WTC11 (cell line): ENCODE results near the gene ZCCHC24. TPM values are rescaled to one million over a fixed set of nuclear protein-coding genes. Genes with fewer than 3 reads are reported as not detected.

Experiments used
- ATAC-seq: fragments of 200-7000 bp; cut with Tn5 transposase; 2 replicates; pipeline ENCODE4 v1.10.0; 2021; ENCODE audit warnings: mild to moderate bottlenecking, moderate library complexity
- CTCF ChIA-PET: fragments of 300-600 bp; sonication (Branson Sonifier 250); formaldehyde crosslinking; loops from one replicate; lab custom pipeline; 2021; ENCODE audit warnings: antibody characterized with exemption; lab: Charles Lee
- POLR2A ChIA-PET: fragments of 350-600 bp; sonication (Branson Sonifier 250); formaldehyde crosslinking; loops from one replicate; lab custom pipeline; 2021; ENCODE audit warnings: antibody characterized with exemption; lab: Charles Lee
- DNase-seq: peaks from one replicate; pipeline ENCODE4 v3.0.0; 2021; ENCODE audit warnings: low spot score
- H3K27ac Mint-ChIP-seq: 2 replicates; pipeline ENCODE4 v1.8.0; 2021; ENCODE audit warnings: mixed read lengths
- H3K27me3 Mint-ChIP-seq: 2 replicates; pipeline ENCODE4 v1.8.0; 2021; ENCODE audit warnings: low read depth, mild to moderate bottlenecking, moderate library complexity, mixed read lengths
- H3K36me3 Mint-ChIP-seq: 2 replicates; pipeline ENCODE4 v1.8.0; 2021; ENCODE audit warnings: mixed read lengths
- H3K4me1 Mint-ChIP-seq: 2 replicates; pipeline ENCODE4 v1.8.0; 2022; ENCODE audit warnings: mixed read lengths
- H3K4me3 Mint-ChIP-seq: 2 replicates; pipeline ENCODE4 v1.8.0; 2021; ENCODE audit warnings: mild to moderate bottlenecking, moderate library complexity, mixed read lengths
- H3K9me3 Mint-ChIP-seq: 2 replicates; pipeline ENCODE4 v1.8.0; 2021; ENCODE audit warnings: mixed read lengths
- CBFB ChIP-seq: sonication (generic); formaldehyde crosslinking; IDR thresholded peaks from 2 replicates; pipeline ENCODE4 v1.8.1; 2022; ENCODE audit warnings: mild to moderate bottlenecking, low read depth, missing genetic modification reagents
- ELF4 ChIP-seq: sonication (generic); formaldehyde crosslinking; IDR thresholded peaks from 2 replicates; pipeline ENCODE4 v1.8.1; 2022; ENCODE audit warnings: low read depth, mild to moderate bottlenecking, moderate library complexity, missing genetic modification reagents
- FOXP1 ChIP-seq: sonication (generic); formaldehyde crosslinking; IDR thresholded peaks from 2 replicates; pipeline ENCODE4 v1.8.0; 2022; ENCODE audit warnings: missing genetic modification reagents, mild to moderate bottlenecking, moderate library complexity, borderline replicate concordance
- OVOL2 ChIP-seq: fragments of 250-450 bp; sonication (Bioruptor Pico); IDR thresholded peaks from 2 replicates; pipeline ENCODE4 v1.9.0; 2021; ENCODE audit warnings: mild to moderate bottlenecking, borderline replicate concordance
- SMAD3 ChIP-seq: sonication (generic); formaldehyde crosslinking; IDR thresholded peaks from 2 replicates; pipeline ENCODE4 v1.8.0; 2022; ENCODE audit warnings: missing genetic modification reagents, mild to moderate bottlenecking, borderline replicate concordance
- SOX15 ChIP-seq: fragments of 250-450 bp; sonication (Bioruptor Pico); IDR thresholded peaks from 2 replicates; pipeline ENCODE4 v1.9.0; 2021; ENCODE audit warnings: mild to moderate bottlenecking
- TEAD1 ChIP-seq: sonication (generic); formaldehyde crosslinking; IDR thresholded peaks from 2 replicates; pipeline ENCODE4 v1.8.0; 2022; ENCODE audit warnings: mild to moderate bottlenecking, missing genetic modification reagents
- ZNF396 ChIP-seq: fragments of 250-450 bp; sonication (Bioruptor Pico); IDR thresholded peaks from 2 replicates; pipeline ENCODE4 v1.8.0; 2021; ENCODE audit warnings: mild to moderate bottlenecking, moderate library complexity, borderline replicate concordance
- ZNF416 ChIP-seq: fragments of 250-450 bp; sonication (Bioruptor Pico); IDR thresholded peaks from 2 replicates; pipeline ENCODE4 v1.9.0; 2021; ENCODE audit warnings: mild to moderate bottlenecking, inconsistent platforms
- ZNF671 ChIP-seq: fragments of 250-450 bp; sonication (Bioruptor Pico); IDR thresholded peaks from 2 replicates; pipeline ENCODE4 v1.8.0; 2021; ENCODE audit warnings: mild to moderate bottlenecking
- total RNA-seq: library from RNA; stranded (reverse); gene quantifications from 3 replicates; pipeline ENCODE4 v1.2.3, GENCODE V29; 2021
- TF ChIP-seq, protein P1 (sequence below): fragments of 200-600 bp; IDR thresholded peaks from 2 replicates; pipeline ENCODE4 v1.8.0; 2022; ENCODE audit warnings: antibody characterized with exemption
- TF ChIP-seq, protein P2 (sequence below): sonication (generic); formaldehyde crosslinking; IDR thresholded peaks from 2 replicates; pipeline ENCODE4 v1.8.0; 2023; ENCODE audit warnings: missing genetic modification reagents
- TF ChIP-seq, protein P3 (sequence below): sonication (generic); formaldehyde crosslinking; IDR thresholded peaks from 2 replicates; pipeline ENCODE4 v1.8.1; 2022; ENCODE audit warnings: mild to moderate bottlenecking, moderate library complexity, missing genetic modification reagents
- TF ChIP-seq, protein P4 (sequence below): sonication (generic); formaldehyde crosslinking; IDR thresholded peaks from 2 replicates; pipeline ENCODE4 v1.8.1; 2023; ENCODE audit warnings: mild to moderate bottlenecking, missing genetic modification reagents
- TF ChIP-seq, protein P5 (sequence below): sonication (generic); formaldehyde crosslinking; IDR thresholded peaks from 2 replicates; pipeline ENCODE4 v1.8.0; 2022; ENCODE audit warnings: mild to moderate bottlenecking, missing genetic modification reagents
- TF ChIP-seq, protein P6 (sequence below): sonication (generic); formaldehyde crosslinking; IDR thresholded peaks from 2 replicates; pipeline ENCODE4 v1.8.0; 2023; ENCODE audit warnings: mild to moderate bottlenecking, missing genetic modification reagents
- TF ChIP-seq, protein P7 (sequence below): sonication (generic); formaldehyde crosslinking; IDR thresholded peaks from 2 replicates; pipeline ENCODE4 v1.8.1; 2023; ENCODE audit warnings: mild to moderate bottlenecking, missing genetic modification reagents, borderline replicate concordance

The ZCCHC24 gene
- total RNA-seq, 1 experiment from 2014 or later: 7.7 TPM

DNA sequence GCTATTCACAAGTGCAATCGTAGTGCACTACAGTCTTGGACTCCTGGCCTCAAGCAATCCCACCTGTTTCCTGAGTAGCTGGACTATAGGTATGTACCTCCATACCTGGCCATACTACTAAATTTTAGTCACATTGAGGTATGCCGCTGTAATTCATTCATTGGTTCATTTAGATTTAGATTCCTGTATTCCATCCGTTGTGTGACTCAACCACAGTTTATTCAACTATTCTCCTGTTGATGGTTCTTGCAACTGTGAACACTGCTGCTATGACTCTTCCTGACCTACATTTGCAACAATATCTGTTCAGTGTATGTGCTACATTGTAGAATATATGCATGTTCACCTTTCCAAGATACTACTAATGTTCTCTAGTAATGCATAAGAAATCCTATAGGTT is 8.0 kb upstream of the ZCCHC24 start (continued):
- TF ChIP-seq, protein P1, sequence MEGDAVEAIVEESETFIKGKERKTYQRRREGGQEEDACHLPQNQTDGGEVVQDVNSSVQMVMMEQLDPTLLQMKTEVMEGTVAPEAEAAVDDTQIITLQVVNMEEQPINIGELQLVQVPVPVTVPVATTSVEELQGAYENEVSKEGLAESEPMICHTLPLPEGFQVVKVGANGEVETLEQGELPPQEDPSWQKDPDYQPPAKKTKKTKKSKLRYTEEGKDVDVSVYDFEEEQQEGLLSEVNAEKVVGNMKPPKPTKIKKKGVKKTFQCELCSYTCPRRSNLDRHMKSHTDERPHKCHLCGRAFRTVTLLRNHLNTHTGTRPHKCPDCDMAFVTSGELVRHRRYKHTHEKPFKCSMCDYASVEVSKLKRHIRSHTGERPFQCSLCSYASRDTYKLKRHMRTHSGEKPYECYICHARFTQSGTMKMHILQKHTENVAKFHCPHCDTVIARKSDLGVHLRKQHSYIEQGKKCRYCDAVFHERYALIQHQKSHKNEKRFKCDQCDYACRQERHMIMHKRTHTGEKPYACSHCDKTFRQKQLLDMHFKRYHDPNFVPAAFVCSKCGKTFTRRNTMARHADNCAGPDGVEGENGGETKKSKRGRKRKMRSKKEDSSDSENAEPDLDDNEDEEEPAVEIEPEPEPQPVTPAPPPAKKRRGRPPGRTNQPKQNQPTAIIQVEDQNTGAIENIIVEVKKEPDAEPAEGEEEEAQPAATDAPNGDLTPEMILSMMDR: no peak
- TF ChIP-seq, protein P2, sequence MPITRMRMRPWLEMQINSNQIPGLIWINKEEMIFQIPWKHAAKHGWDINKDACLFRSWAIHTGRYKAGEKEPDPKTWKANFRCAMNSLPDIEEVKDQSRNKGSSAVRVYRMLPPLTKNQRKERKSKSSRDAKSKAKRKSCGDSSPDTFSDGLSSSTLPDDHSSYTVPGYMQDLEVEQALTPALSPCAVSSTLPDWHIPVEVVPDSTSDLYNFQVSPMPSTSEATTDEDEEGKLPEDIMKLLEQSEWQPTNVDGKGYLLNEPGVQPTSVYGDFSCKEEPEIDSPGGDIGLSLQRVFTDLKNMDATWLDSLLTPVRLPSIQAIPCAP: no peak
- TF ChIP-seq TEAD1: no peak
- TF ChIP-seq, all 79 proteins: peak for 0

DNA sequence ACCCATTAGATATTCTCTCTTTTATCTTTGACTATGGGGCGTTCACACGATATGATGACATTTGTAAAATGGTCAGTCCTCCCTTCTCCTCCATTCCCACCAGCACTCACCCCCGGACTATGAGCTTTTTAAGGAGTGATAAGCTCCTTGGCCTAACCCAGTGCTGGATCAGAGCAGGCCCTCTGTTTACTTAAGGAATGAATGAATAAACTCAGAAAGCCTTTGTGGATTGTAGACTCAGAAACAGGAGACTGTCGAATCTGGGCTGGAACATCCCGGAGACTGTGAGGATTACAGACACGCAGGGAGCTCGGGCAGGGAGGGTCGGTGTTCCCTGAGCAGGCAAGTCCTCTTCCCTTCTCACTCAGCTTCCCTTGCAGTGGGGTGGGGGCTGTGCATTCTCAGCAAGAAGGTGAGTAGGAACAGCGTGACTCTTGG is 6.8 kb upstream of the ZCCHC24 start:
- ChIA-PET CTCF (interaction anchor here (1.4 kb wide), 1 partner anchor 16 kb away, joined by 8 read pairs; no protein-coding TSS in a partner anchor), POLR2A (no interaction called here)
- no peak overlapping the region for H3K27ac Mint-ChIP-seq
- peaks cover 13% of the 10 kb centered on the region for H3K4me1 Mint-ChIP-seq
- DNase-seq (no peak), ATAC-seq (no peak)
- H3K4me3 Mint-ChIP-seq: no peak overlapping the region
- H3K27me3 Mint-ChIP-seq: peaks cover 42% of the 10 kb centered on the region
- no peaks in the 10 kb centered on the region; the same call in 1 of the 2 replicates for H3K9me3 Mint-ChIP-seq
- TF ChIP-seq, protein P3, sequence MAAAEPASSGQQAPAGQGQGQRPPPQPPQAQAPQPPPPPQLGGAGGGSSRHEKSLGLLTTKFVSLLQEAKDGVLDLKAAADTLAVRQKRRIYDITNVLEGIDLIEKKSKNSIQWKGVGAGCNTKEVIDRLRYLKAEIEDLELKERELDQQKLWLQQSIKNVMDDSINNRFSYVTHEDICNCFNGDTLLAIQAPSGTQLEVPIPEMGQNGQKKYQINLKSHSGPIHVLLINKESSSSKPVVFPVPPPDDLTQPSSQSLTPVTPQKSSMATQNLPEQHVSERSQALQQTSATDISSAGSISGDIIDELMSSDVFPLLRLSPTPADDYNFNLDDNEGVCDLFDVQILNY: no peak
- TF ChIP-seq, protein P4, sequence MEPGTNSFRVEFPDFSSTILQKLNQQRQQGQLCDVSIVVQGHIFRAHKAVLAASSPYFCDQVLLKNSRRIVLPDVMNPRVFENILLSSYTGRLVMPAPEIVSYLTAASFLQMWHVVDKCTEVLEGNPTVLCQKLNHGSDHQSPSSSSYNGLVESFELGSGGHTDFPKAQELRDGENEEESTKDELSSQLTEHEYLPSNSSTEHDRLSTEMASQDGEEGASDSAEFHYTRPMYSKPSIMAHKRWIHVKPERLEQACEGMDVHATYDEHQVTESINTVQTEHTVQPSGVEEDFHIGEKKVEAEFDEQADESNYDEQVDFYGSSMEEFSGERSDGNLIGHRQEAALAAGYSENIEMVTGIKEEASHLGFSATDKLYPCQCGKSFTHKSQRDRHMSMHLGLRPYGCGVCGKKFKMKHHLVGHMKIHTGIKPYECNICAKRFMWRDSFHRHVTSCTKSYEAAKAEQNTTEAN: no peak
- TF ChIP-seq ZNF671 (CRISPR knock-in tag) (no peak), OVOL2 (CRISPR knock-in tag) (no peak), ZNF396 (CRISPR knock-in tag) (no peak), ELF4 (CRISPR knock-in tag) (no peak), ZNF416 (CRISPR knock-in tag) (no peak), SMAD3 (CRISPR knock-in tag) (no peak), TEAD1 (no peak), FOXP1 (CRISPR knock-in tag) (no peak), CBFB (CRISPR knock-in tag) (no peak), SOX15 (no peak)
- TF ChIP-seq, protein P5, sequence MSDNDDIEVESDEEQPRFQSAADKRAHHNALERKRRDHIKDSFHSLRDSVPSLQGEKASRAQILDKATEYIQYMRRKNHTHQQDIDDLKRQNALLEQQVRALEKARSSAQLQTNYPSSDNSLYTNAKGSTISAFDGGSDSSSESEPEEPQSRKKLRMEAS: no peak
- TF ChIP-seq, protein P6, sequence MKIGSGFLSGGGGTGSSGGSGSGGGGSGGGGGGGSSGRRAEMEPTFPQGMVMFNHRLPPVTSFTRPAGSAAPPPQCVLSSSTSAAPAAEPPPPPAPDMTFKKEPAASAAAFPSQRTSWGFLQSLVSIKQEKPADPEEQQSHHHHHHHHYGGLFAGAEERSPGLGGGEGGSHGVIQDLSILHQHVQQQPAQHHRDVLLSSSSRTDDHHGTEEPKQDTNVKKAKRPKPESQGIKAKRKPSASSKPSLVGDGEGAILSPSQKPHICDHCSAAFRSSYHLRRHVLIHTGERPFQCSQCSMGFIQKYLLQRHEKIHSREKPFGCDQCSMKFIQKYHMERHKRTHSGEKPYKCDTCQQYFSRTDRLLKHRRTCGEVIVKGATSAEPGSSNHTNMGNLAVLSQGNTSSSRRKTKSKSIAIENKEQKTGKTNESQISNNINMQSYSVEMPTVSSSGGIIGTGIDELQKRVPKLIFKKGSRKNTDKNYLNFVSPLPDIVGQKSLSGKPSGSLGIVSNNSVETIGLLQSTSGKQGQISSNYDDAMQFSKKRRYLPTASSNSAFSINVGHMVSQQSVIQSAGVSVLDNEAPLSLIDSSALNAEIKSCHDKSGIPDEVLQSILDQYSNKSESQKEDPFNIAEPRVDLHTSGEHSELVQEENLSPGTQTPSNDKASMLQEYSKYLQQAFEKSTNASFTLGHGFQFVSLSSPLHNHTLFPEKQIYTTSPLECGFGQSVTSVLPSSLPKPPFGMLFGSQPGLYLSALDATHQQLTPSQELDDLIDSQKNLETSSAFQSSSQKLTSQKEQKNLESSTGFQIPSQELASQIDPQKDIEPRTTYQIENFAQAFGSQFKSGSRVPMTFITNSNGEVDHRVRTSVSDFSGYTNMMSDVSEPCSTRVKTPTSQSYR: no peak
- TF ChIP-seq, protein P7, sequence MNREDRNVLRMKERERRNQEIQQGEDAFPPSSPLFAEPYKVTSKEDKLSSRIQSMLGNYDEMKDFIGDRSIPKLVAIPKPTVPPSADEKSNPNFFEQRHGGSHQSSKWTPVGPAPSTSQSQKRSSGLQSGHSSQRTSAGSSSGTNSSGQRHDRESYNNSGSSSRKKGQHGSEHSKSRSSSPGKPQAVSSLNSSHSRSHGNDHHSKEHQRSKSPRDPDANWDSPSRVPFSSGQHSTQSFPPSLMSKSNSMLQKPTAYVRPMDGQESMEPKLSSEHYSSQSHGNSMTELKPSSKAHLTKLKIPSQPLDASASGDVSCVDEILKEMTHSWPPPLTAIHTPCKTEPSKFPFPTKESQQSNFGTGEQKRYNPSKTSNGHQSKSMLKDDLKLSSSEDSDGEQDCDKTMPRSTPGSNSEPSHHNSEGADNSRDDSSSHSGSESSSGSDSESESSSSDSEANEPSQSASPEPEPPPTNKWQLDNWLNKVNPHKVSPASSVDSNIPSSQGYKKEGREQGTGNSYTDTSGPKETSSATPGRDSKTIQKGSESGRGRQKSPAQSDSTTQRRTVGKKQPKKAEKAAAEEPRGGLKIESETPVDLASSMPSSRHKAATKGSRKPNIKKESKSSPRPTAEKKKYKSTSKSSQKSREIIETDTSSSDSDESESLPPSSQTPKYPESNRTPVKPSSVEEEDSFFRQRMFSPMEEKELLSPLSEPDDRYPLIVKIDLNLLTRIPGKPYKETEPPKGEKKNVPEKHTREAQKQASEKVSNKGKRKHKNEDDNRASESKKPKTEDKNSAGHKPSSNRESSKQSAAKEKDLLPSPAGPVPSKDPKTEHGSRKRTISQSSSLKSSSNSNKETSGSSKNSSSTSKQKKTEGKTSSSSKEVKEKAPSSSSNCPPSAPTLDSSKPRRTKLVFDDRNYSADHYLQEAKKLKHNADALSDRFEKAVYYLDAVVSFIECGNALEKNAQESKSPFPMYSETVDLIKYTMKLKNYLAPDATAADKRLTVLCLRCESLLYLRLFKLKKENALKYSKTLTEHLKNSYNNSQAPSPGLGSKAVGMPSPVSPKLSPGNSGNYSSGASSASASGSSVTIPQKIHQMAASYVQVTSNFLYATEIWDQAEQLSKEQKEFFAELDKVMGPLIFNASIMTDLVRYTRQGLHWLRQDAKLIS (CRISPR knock-in tag): no peak
- no peaks in the 10 kb centered on the region for H3K36me3 Mint-ChIP-seq
